ENCODE measurements around the gene VKORC1L1.

GRCh38 chr7:65951837-65952578 is 79.1 kb downstream of the VKORC1L1 start:
- TF ChIP-seq POLR2AphosphoS5 (IDR thresholded peaks at IDR 0.05; ENCODE audit: insufficient read depth in 1 of 2, low read depth in 1 of 2) = no peak
- no peak for TF ChIP-seq CTCF (IDR thresholded peaks at IDR 0.05)
- no peak for TF ChIP-seq POLR2A (IDR thresholded peaks at IDR 0.05)

Measured in vagina (tissue), 2 donors.